Activated CD8-positive, alpha-beta T cell treated with anti-CD3 and anti-CD28 coated beads for 36 hours (primary cell): ENCODE measurements around the gene SLC35A2. TPM values are rescaled to one million over a fixed set of nuclear protein-coding genes. Genes with fewer than 3 reads are reported as not detected.

Experiments
- ATAC-seq: fragments of 200-7000 bp; cut with Tn5 transposase; one replicate; pipeline ENCODE4 v1.10.0; 2021; ENCODE audit warnings: mild to moderate bottlenecking, moderate library complexity
- CTCF ChIA-PET: fragments of 350-600 bp; sonication (Branson Sonifier 250); formaldehyde crosslinking; loops from one replicate; lab custom pipeline; 2021; ENCODE audit warnings: antibody characterized with exemption; lab: Charles Lee
- POLR2A ChIA-PET: fragments of 350-600 bp; sonication (Branson Sonifier 250); formaldehyde crosslinking; loops from one replicate; lab custom pipeline; 2021; ENCODE audit warnings: antibody characterized with exemption; lab: Charles Lee
- DNase-seq: peaks from one replicate; pipeline ENCODE4 v3.0.0-alpha.2; 2020
- H3K27ac Mint-ChIP-seq: one replicate; pipeline ENCODE4 v1.8.0; 2021; ENCODE audit warnings: mild to moderate bottlenecking, mixed read lengths
- H3K27me3 Mint-ChIP-seq: one replicate; pipeline ENCODE4 v1.8.0; 2021; ENCODE audit warnings: mixed read lengths
- H3K36me3 Mint-ChIP-seq: one replicate; pipeline ENCODE4 v1.8.0; 2021; ENCODE audit warnings: low read depth, mixed read lengths
- H3K4me1 Mint-ChIP-seq: one replicate; pipeline ENCODE4 v1.8.0; 2021; ENCODE audit warnings: low read depth, mixed read lengths
- H3K4me3 Mint-ChIP-seq: one replicate; pipeline ENCODE4 v1.8.0; 2021; ENCODE audit warnings: mild to moderate bottlenecking, moderate library complexity, mixed read lengths
- H3K9me3 Mint-ChIP-seq: one replicate; pipeline ENCODE4 v1.8.0; 2021; ENCODE audit warnings: mixed read lengths
- intact Hi-C: fragments of 100-400 bp; cut with micrococcal nuclease; formaldehyde crosslinking; loops from one replicate; pipeline ENCODE4 v1.10.0; 2022
- total RNA-seq, 2 experiments: library from RNA; stranded (reverse); gene quantifications; one replicate each; pipeline ENCODE4 v1.2.3, GENCODE V29; 2021
- TF ChIP-seq, protein P1 (sequence below): fragments of 200-600 bp; IDR thresholded peaks from one replicate; pipeline ENCODE4 v1.8.0; 2022; ENCODE audit warnings: antibody characterized with exemption, mild to moderate bottlenecking

Gene SLC35A2
- total RNA-seq, 2 experiments from 2014 or later: 14.7 to 15.0 TPM

DNA sequence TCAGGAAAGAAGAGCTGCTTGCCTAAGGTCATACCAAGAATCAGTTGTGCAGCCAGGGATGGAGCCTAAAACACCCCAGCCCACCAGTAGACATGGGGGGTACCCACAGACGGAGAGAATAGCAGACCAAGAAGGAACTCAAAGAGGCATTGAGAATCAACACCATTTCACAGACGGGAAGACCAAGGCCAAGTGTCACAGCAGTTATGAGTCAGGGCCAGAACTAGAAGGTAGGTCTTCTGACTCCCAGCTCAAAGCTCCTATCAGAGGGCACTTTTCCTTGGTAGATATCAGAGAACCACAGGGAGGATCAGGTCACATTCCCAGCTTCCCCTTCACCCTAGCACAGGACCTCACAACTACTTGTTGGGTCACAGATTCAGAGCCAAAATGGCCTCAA, 31.4 kb upstream of the SLC35A2 start:
- Mint-ChIP-seq H3K27me3 (no peaks in the 10 kb centered on the region), H3K9me3 (no peaks in the 10 kb centered on the region), H3K4me1 (peaks cover 73% of the 10 kb centered on the region), H3K4me3 (peak overlapping the region; percentile 50), H3K27ac (peak overlapping the region; percentile 95), H3K36me3 (peaks cover 38% of the 10 kb centered on the region)
- TF ChIP-seq, protein P1, sequence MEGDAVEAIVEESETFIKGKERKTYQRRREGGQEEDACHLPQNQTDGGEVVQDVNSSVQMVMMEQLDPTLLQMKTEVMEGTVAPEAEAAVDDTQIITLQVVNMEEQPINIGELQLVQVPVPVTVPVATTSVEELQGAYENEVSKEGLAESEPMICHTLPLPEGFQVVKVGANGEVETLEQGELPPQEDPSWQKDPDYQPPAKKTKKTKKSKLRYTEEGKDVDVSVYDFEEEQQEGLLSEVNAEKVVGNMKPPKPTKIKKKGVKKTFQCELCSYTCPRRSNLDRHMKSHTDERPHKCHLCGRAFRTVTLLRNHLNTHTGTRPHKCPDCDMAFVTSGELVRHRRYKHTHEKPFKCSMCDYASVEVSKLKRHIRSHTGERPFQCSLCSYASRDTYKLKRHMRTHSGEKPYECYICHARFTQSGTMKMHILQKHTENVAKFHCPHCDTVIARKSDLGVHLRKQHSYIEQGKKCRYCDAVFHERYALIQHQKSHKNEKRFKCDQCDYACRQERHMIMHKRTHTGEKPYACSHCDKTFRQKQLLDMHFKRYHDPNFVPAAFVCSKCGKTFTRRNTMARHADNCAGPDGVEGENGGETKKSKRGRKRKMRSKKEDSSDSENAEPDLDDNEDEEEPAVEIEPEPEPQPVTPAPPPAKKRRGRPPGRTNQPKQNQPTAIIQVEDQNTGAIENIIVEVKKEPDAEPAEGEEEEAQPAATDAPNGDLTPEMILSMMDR: no peak
- ChIA-PET POLR2A (interaction anchor here (1.0 to 11.3 kb wide), 10 partner anchors 10 to 311 kb away, joined by 3 to 176 read pairs (median 7); partner anchors contain the start of genes OTUD5, PIM2, PQBP1 and SLC35A2), CTCF (interaction anchor here (0.9 to 1.8 kb wide), 3 partner anchors 10 to 141 kb away, joined by 3 to 5 read pairs (median 3); partner anchors contain the start of gene HDAC6)
- intact Hi-C loops: no loop called here
- DNase-seq (no peak), ATAC-seq (no peak)

DNA sequence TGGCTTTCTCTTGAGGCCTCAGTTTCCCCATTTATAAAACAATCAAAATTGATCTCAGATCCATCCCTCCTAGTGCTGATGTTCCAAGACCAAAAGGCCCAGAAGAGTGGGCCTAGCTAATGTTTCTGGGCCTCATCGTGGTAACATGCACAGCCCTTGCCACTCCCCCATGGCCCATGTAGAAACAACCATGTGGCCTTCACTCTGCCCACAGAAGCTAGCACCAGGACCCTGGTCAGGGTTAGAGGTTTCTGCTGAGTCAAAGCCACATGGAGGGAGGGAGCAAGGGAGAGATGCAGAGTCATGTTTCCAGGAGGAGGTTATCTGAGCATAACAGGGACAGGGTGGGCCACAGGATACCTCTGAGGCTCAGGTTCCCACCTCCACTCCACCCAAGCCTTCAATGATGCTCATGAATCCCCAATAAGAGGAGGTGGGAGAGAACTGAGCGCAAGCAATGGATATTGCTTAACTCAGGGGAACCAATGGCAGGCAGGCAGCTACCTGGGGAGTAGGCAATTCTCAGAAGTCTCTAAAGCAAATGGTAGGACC, 29.0 kb upstream of the SLC35A2 start:
- Mint-ChIP-seq H3K9me3 (no peaks in the 10 kb centered on the region), H3K36me3 (peaks cover 51% of the 10 kb centered on the region), H3K4me1 (peaks cover 79% of the 10 kb centered on the region), H3K27me3 (no peaks in the 10 kb centered on the region), H3K4me3 (peak overlapping the region; percentile 68), H3K27ac (peak overlapping the region; percentile 95)
- DNase-seq (peak; percentile 47), ATAC-seq (no peak)
- TF ChIP-seq, protein P1: no peak
- ChIA-PET CTCF (interaction anchor here (0.8 to 1.1 kb wide), 2 partner anchors 49 to 103 kb away, joined by 3 to 4 read pairs; partner anchors contain the start of gene TFE3), POLR2A (interaction anchor here (0.7 to 11.3 kb wide), 7 partner anchors 11 to 43 kb away, joined by 3 to 176 read pairs (median 15); partner anchors contain the start of genes OTUD5, PIM2, PQBP1 and SLC35A2)
- intact Hi-C loops: no loop called here

DNA sequence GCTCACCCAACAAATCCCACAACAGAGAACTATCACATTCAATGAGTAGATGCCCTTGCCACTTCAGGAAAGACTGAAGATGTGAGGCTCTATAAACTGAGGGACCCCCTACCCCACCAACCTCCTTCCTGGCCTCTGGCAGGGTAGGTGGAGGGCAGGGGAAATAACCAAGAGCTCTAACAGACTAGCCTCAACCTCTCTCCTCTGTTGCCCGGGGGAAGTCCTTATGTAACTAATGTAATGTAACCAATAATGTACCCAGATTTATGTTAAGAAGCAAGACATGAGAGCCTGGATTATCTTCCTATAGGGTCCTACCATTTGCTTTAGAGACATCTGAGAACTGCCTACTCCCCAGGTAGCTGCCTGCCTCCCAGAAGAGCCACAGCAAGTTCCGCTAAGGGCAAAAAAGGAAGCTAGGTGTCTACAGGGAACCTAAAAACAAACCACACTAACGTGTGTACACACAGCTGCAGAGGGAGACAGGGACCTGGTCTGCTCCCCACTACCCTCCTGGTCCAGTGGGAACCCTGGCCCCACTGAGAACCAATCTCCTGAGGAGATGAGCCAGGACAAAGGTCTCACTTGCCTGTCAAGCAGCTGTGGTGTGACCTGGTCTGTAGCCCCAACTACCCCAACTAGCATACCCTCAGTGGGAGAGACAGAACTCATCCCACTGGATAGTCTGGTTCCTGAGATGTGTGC, 28.2 kb upstream of the SLC35A2 start:
- H3K27ac Mint-ChIP-seq: peak overlapping the region; percentile 95
- intact Hi-C loops: loop anchor here (5.0 kb wide), 1 partner anchor 137 kb away; the partner anchor contains the start of gene HDAC6
- ChIA-PET POLR2A (interaction anchor here (0.8 to 11.3 kb wide), 7 partner anchors 12 to 334 kb away, joined by 3 to 176 read pairs (median 15); partner anchors contain the start of genes OTUD5, PIM2, PQBP1 and SLC35A2), CTCF (interaction anchor here (0.7 to 1.5 kb wide), 3 partner anchors 23 to 48 kb away, joined by 3 to 5 read pairs (median 4); no protein-coding TSS in a partner anchor)
- peak; percentile 3 for ATAC-seq
- peaks cover 85% of the 10 kb centered on the region for H3K4me1 Mint-ChIP-seq
- no peaks in the 10 kb centered on the region for H3K9me3 Mint-ChIP-seq
- no peaks in the 10 kb centered on the region for H3K27me3 Mint-ChIP-seq
- H3K4me3 Mint-ChIP-seq: peak overlapping the region; percentile 68
- H3K36me3 Mint-ChIP-seq: peaks cover 59% of the 10 kb centered on the region
- TF ChIP-seq, protein P1: no peak
- DNase-seq: no peak

DNA sequence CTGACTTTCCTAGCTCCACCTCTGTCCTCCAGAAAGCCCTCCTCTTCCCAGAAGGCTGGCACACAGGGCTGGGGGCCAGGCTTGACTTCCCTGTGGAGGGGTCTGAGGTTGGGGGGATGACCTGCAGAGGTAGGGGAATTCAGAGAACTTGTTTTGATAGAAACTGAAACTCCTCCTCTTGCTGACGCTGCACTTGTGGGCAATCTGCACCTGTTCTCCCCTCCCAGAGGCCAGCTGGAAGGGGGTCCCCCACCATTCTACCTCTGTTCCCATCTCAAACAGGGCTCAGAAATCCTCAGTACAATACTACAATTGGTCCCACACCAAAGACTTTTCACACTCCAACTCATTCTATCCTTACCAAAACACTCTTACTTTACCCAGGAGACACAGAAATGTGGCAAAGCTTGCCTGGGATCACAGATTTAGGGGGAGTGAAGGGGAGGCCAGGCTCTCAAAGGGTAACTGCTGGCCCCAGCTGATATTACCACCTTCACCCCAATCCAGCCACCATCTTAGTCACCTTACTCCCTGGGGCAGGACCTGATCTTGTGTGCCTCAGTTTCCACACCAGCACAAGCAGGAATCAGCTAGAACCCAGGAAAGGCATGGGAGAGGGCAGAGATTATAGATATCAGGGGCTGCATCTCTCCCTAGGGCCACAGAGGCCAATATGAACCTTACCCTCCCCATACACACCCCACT, 27.4 kb upstream of the SLC35A2 start:
- intact Hi-C loops: loop anchor here (5.0 kb wide), 1 partner anchor 137 kb away; the partner anchor contains the start of gene HDAC6
- H3K27ac Mint-ChIP-seq: peak overlapping the region; percentile 95
- TF ChIP-seq, protein P1: no peak
- POLR2A ChIA-PET: interaction anchor here (0.6 to 11.3 kb wide), 8 partner anchors 12 to 334 kb away, joined by 3 to 176 read pairs (median 13); partner anchors contain the start of genes OTUD5, PIM2, PQBP1 and SLC35A2
- ATAC-seq (peak; percentile 53), DNase-seq (peak; percentile 87)
- no peaks in the 10 kb centered on the region for H3K9me3 Mint-ChIP-seq
- peaks cover 64% of the 10 kb centered on the region for H3K36me3 Mint-ChIP-seq
- CTCF ChIA-PET: interaction anchor here (1.0 to 1.5 kb wide), 2 partner anchors 22 to 27 kb away, joined by 3 read pairs; no protein-coding TSS in a partner anchor
- H3K4me1 Mint-ChIP-seq: peaks cover 87% of the 10 kb centered on the region
- peak overlapping the region; percentile 68 for H3K4me3 Mint-ChIP-seq
- H3K27me3 Mint-ChIP-seq: no peaks in the 10 kb centered on the region
